Measurements from ENCODE around the gene CLK1. TPM values are rescaled to one million over a fixed set of nuclear protein-coding genes. Genes with fewer than 3 reads are reported as not detected.

CLK1 gene
- total and polyA plus RNA-seq, 2 of the 13 experiments (the other 11 are each of a cell fraction or from before 2014, with no cell fraction given), result 66.6 to 101 TPM

DNA sequence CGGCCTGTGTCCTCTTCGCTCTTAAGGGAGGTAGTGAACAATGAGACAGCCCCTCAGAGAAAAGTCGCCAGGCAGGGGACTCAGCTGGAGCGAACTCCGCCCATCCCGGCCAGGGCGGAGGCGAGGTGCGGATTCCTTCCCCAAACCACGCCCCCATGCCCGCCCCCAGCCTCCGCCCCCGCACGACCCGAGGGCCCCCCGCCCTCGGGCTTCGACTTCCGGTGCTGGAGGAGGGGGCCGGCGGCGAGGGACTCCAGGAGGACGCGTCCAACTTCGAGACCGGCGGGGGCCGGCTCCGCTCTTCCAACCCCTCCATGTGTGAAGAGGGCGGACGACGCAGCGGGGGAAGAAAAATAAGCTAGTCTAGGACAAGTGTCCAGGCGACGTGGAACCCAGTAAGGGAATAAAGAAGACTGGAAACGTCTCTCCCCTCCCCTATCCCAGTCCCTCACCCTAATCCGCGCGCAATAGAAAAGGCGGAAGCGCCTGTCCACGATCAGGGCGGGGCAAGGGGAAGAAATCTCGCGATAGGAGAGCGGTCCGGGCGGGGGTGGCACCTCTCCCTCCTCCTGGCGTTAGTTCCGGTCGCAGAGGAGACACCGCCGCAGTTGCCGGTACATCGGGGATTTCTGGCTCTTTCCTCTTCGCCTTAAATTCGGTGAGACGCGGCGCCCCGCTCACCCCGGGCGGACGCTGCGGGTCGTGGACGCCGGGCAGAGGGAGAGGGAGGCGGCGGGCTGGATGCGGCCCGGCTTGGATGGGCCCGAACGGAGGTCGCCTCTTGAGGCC is 52.9 kb downstream of the CLK1 start, which contains the start of gene BZW1:
Gene BZW1 (plus strand): TSS at position 578 of the 789 bp plus-strand sequence. CDS start 1,308 bp downstream, outside the sequence.
- ChIA-PET POLR2A (interaction anchor here (0.7 to 2.5 kb wide), 15 partner anchors 12 to 422 kb away, joined by 3 to 25 read pairs (median 4); partner anchors contain the start of genes CLK1, NIF3L1 and PPIL3), CTCF (ENCODE audit: low intra/inter-chr PET ratio, low total read pairs) (interaction anchor here (0.7 to 3.9 kb wide), 3 partner anchors 9 to 99 kb away, joined by 3 to 27 read pairs (median 3); no protein-coding TSS in a partner anchor)
- no TSS peak for BruUV-seq (replicated peaks)
- Histone ChIP-seq H2AFZ (ENCODE audit: low read length) (peak within 1 kb of the TSS; percentile 72), H3K27ac (ENCODE audit: extremely low read length, insufficient read depth, low read length) (peak within 1 kb of the TSS; percentile 95), H3K9ac (ENCODE audit: insufficient read depth, low read depth, low read length) (peak within 1 kb of the TSS; percentile 98), H3K27me3 (ENCODE audit: control insufficient read depth in 1 of 2, insufficient read depth in 2 of 2, low read length in 2 of 2) (no peaks in the 10 kb centered on the region; a peak in 1 of 5 replicates), H3K4me3 (replicated peaks in 1 of 3; ENCODE audit: insufficient read depth in 1 of 3, low read depth in 2 of 3, low read length in 3 of 3) (peak within 1 kb of the TSS; percentile 89 to 99 (median 92)), H3K4me2 (ENCODE audit: low read depth, low read length) (peak within 1 kb of the TSS; percentile 98), H3K79me2 (ENCODE audit: insufficient read depth, low read length) (peaks cover 47% of the 10 kb centered on the region), H3K36me3 (replicated peaks in 1 of 2; ENCODE audit: control insufficient read depth in 1 of 2, insufficient read depth in 2 of 2, low read length in 2 of 2) (peaks cover 9 to 29% of the 10 kb centered on the region in 2 experiments), H3K9me3 (ENCODE audit: low read length) (no peaks in the 10 kb centered on the region), H4K20me1 (ENCODE audit: insufficient read depth, low read length) (peaks cover 21% of the 10 kb centered on the region), H3K4me1 (ENCODE audit: insufficient read depth, low read length) (peaks cover 52% of the 10 kb centered on the region)
- WGBS (ENCODE audit: low lambda C conversion rate), result under 1% methylated on average over 46 of the region's 75 CpGs
- in situ Hi-C loops (cut with HindIII; ENCODE audit: extremely low pct_ligation_motif_present, low pct_unique_long_range_greater_than_20kb), result loop anchor here (5.0 to 25.0 kb wide), 3 partner anchors 69 to 849 kb away; partner anchors contain the start of genes MAIP1 and TYW5
- DNase-seq (ENCODE audit: low spot score) (peak; percentile 95), FAIRE-seq (peak; percentile 52), ATAC-seq (peak; percentile 89)
- intact Hi-C loops (cut with micrococcal nuclease; ENCODE audit: unreplicated experiment), result loop anchor here (1.0 to 5.0 kb wide), 6 partner anchors 51 to 234 kb away; partner anchors contain the start of genes NIF3L1 and PPIL3
- TF ChIP-seq, protein P1, sequence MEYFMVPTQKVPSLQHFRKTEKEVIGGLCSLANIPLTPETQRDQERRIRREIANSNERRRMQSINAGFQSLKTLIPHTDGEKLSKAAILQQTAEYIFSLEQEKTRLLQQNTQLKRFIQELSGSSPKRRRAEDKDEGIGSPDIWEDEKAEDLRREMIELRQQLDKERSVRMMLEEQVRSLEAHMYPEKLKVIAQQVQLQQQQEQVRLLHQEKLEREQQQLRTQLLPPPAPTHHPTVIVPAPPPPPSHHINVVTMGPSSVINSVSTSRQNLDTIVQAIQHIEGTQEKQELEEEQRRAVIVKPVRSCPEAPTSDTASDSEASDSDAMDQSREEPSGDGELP (IDR thresholded peaks at IDR 0.05; ENCODE audit: borderline replicate concordance, low read depth), result peak; percentile 96
- TF ChIP-seq ZSCAN29 (CRISPR knock-in tag; conservative IDR thresholded peaks at IDR 0.05) (no peak), ZZZ3 (CRISPR knock-in tag; IDR thresholded peaks at IDR 0.05; ENCODE audit: borderline replicate concordance) (peak; percentile 73; the same call in 1 of the 2 replicates), ZNF549 (CRISPR knock-in tag; IDR thresholded peaks at IDR 0.05) (no peak), MEIS2 (CRISPR knock-in tag; IDR thresholded peaks at IDR 0.05) (no peak; the same call in none of the 2 replicates), PITX1 (CRISPR knock-in tag; IDR thresholded peaks at IDR 0.05) (peak; percentile 86), SMAD3 (CRISPR knock-in tag; IDR thresholded peaks at IDR 0.05) (peak; percentile 74), KAT7 (CRISPR knock-in tag; IDR thresholded peaks at IDR 0.05; ENCODE audit: borderline replicate concordance) (peak; percentile 79), AKNA (CRISPR knock-in tag; IDR thresholded peaks at IDR 0.05; ENCODE audit: borderline replicate concordance) (no peak), TFDP2 (CRISPR knock-in tag; IDR thresholded peaks at IDR 0.05) (peak; percentile 78; the same call in 1 of the 2 replicates), ZNF782 (CRISPR knock-in tag; IDR thresholded peaks at IDR 0.05; ENCODE audit: borderline replicate concordance) (no peak; the same call in 1 of the 2 replicates), ZNF17 (CRISPR knock-in tag; IDR thresholded peaks at IDR 0.05) (no peak), ARID2 (CRISPR knock-in tag; IDR thresholded peaks at IDR 0.05; ENCODE audit: borderline replicate concordance) (no peak), DR1 (CRISPR knock-in tag; IDR thresholded peaks at IDR 0.05) (no peak; the same call in 1 of the 2 replicates)
- TF ChIP-seq, protein P2, sequence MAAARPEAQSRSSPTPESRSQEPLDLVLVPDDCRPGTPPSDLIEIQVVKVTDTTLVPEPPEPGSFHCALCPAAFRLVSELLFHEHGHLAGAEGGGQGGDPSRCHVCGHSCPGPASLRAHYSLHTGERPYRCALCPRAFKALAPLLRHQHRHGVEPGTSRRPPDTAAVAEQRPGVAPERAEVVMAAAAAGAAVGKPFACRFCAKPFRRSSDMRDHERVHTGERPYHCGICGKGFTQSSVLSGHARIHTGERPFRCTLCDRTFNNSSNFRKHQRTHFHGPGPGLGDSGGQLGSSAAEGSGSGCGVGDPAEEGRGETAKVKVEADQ (CRISPR knock-in tag; IDR thresholded peaks at IDR 0.05; ENCODE audit: borderline replicate concordance), result no peak; the same call in 1 of the 2 replicates
